Measurements from ENCODE around the gene CPED1.
"Not testable (repeated sequence)": the region's sequence is repeated elsewhere in the genome, so short reads cannot be mapped to it uniquely, and the experiment has no call there.

Gene CPED1

GRCh38 chr7:121286186-121286585, 297.7 kb downstream of the CPED1 start:
- no peak for DNase-seq (ENCODE audit: low read depth)

GRCh38 chr7:121286742-121287734, 298.5 kb downstream of the CPED1 start:
- DNase-seq (ENCODE audit: low read depth), result no peak

- no peak for DNase-seq (ENCODE audit: low read depth)
Measured at GRCh38 chr7:121288894-121289293, 300.4 kb downstream of the CPED1 start.

- not testable (repeated sequence) for DNase-seq (ENCODE audit: low read depth)
Measured at GRCh38 chr7:121289930-121290329, 301.4 kb downstream of the CPED1 start.

- no peak for DNase-seq (ENCODE audit: low read depth)
Measured at GRCh38 chr7:121294448-121294992, 306.0 kb downstream of the CPED1 start.

- DNase-seq (ENCODE audit: low read depth), result no peak
Measured at GRCh38 chr7:121297843-121298242, 309.3 kb downstream of the CPED1 start.

GRCh38 chr7:121298831-121299239, 310.3 kb downstream of the CPED1 start:
- DNase-seq (ENCODE audit: low read depth), result no peak

- no peak for DNase-seq (ENCODE audit: low read depth)
Measured at GRCh38 chr7:121300685-121301420, 312.3 kb downstream of the CPED1 start.

- no peak for DNase-seq (ENCODE audit: low read depth)
Measured at GRCh38 chr7:121301446-121302213, 313.1 kb downstream of the CPED1 start.

- no peak for DNase-seq (ENCODE audit: low read depth)
Measured at GRCh38 chr7:121302214-121302745, 313.8 kb downstream of the CPED1 start.

GRCh38 chr7:121303422-121304101, 315.1 kb downstream of the CPED1 start:
- no peak for DNase-seq (ENCODE audit: low read depth)

GRCh38 chr7:121304102-121304658, 315.7 kb downstream of the CPED1 start:
- no peak for DNase-seq (ENCODE audit: low read depth)

GRCh38 chr7:121305109-121305508, 316.6 kb downstream of the CPED1 start:
- DNase-seq (ENCODE audit: low read depth), result no peak

- DNase-seq (ENCODE audit: low read depth), result no peak
Measured at GRCh38 chr7:121306565-121306964, 318.1 kb downstream of the CPED1 start.

- no peak for DNase-seq (ENCODE audit: low read depth)
Measured at GRCh38 chr7:121307021-121307574, 318.6 kb downstream of the CPED1 start.

GRCh38 chr7:121313220-121313792, 324.8 kb downstream of the CPED1 start:
- DNase-seq (ENCODE audit: low read depth), result peak; percentile 56

- DNase-seq (ENCODE audit: low read depth), result peak; percentile 81
Measured at GRCh38 chr7:121313793-121314676, 325.5 kb downstream of the CPED1 start.

GRCh38 chr7:121315170-121315569, 326.7 kb downstream of the CPED1 start:
- DNase-seq (ENCODE audit: low read depth), result not testable (repeated sequence)

GRCh38 chr7:121322460-121322859, 333.9 kb downstream of the CPED1 start:
- DNase-seq (ENCODE audit: low read depth), result no peak
